Adrenal gland (tissue), 12 donors: ENCODE results near the gene ATP9B. TPM values are rescaled to one million over a fixed set of nuclear protein-coding genes. Genes with fewer than 3 reads are reported as not detected.

Source experiments
- DNase-seq, 7 donors: peaks; one replicate each; pipeline ENCODE4 v3.0.0-alpha.2; 2019 to 2020
- H3K27ac ChIP-seq, 5 donors: fragments of 200-600 bp; sonication (generic) in 4 of 5; 1 replicate in 3 of 5; 2 replicates in 2 of 5; pipeline versions ENCODE4 v1.5.1 to v1.8.0; 2016 to 2020; ENCODE audit warnings: mild to moderate bottlenecking in 1 of 5
- H3K27me3 ChIP-seq: fragments of 200-600 bp; 2 replicates; pipeline ENCODE4 v1.8.0; 2021
- H3K36me3 ChIP-seq, 2 donors: fragments of 200-600 bp; replicated peaks in 1 of 2; 1 replicate in 1 of 2; 2 replicates in 1 of 2; pipeline versions ENCODE4 v1.5.1 to v1.8.0; 2018 to 2022
- H3K4me1 ChIP-seq, 2 donors: fragments of 200-600 bp; replicated peaks in 1 of 2; 1 replicate in 1 of 2; 2 replicates in 1 of 2; pipeline versions ENCODE4 v1.5.1 to v1.8.0; 2018 to 2021
- H3K4me3 ChIP-seq, 4 donors: fragments of 200-600 bp; sonication (generic) in 3 of 4; one replicate each; pipeline ENCODE4 v1.5.1; 2016 to 2018
- H3K9me3 ChIP-seq, 3 donors: fragments of 200-600 bp; sonication (generic) in 1 of 3; replicated peaks in 1 of 3; 1 replicate in 2 of 3; 2 replicates in 1 of 3; pipeline versions ENCODE4 v1.5.1 to v1.8.0; 2016 to 2021
- POLR2A ChIP-seq, 2 donors: fragments of 450-650 bp; IDR thresholded peaks; one replicate each; pipeline ENCODE4 v1.6.1; 2017; ENCODE audit warnings: antibody characterized with exemption in 2 of 2, mild to moderate bottlenecking in 2 of 2, moderate library complexity in 1 of 2
- WGBS, 4 donors: extraction: QIAGEN DNeasy Blood & Tissue Kit in 2 of 4; methylation state at CpG; one replicate each; pipeline versions ENCODE4 v1.1.5 to v1.1.7; 2013 to 2017; 5-methylcytosine and 5-hydroxymethylcytosine counted together
- intact Hi-C, 2 donors: fragments of 100-400 bp; cut with DNase I; formaldehyde crosslinking; loops; one replicate each; pipeline versions ENCODE4 v1.14.1 to v1.15.0; 2022 to 2023
- polyA plus RNA-seq, 3 donors: library from polyadenylated mRNA; stranded (reverse); fragments of 200-250 nt in 2 of 3; fragments of 350-450 nt in 1 of 3; fragmentation: Illumina TruSeq in 1 of 3; extraction: RNeasy Lipid Tissue Mini Kit (QIAGEN cat#74804) in 1 of 3; gene quantifications; one replicate each; pipeline ENCODE4 v1.2.3, GENCODE V29; 2013 to 2014
- total RNA-seq, 9 donors: library from RNA; depleted of rRNA in 4 of 9; stranded (reverse); fragments of >200 nt in 4 of 9; fragments of 120-200 nt in 1 of 9; fragmentation: NEBNext Ultra II Directional in 1 of 9; extraction: Animal tissue kit (Norgen Biotek cat#: 25700) in 1 of 9; gene quantifications; one replicate each; pipeline versions ENCODE4 v1.1.0 to v1.2.4, GENCODE V29; 2013 to 2023
- TF ChIP-seq, protein P1 (sequence below), 6 experiments: fragments of 450-650 bp in 4 of 6; fragments of 200-600 bp in 2 of 6; sonication (generic) in 1 of 6; IDR thresholded peaks; 1 replicate in 5 of 6; 2 replicates in 1 of 6; pipeline versions ENCODE4 v1.5.1 to v1.8.0; 2016 to 2021; ENCODE audit warnings: antibody characterized with exemption in 6 of 6, mild to moderate bottlenecking in 2 of 6, moderate library complexity in 1 of 6
- donor health status: healthy with polysubstance abuse.
- donor health status: Bipolar disorder and iron deficiency.
- donor health status: DM: yes; HTN: yes; CAD: no.
- donor health status: DM: no; HTN: no; CAD: no.
- donor health status: DM: no; HTN: no; CAD: no.
- donor health status: DM: yes; HTN: yes; CAD: no.

Gene ATP9B
- total and polyA plus RNA-seq, 12 donors, result 16.3 to 36.0 (median 27.7) TPM

DNA sequence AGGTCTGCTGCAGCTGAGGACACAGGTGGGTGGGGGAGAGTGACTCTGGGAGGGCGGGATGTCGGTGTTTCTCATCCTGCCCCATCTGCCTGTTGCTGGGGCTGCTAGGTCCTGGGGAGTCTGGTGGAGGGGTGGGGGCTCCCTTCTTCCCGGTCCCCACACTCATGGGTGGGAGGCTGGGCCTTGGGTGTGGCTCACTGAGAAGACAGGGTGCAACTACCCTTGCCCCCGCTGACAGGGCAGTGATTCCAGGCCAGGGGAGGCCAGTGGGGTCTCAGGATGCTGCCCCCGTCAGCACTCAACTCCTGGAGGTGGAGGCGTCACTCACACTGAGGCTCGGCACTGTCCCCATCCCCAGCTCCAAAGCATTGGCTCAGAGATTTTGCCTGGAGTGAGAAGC, 318.8 kb downstream of the ATP9B start:
- intact Hi-C loops, result loop anchor here in 1 of 2 donors (10.0 kb wide), 1 partner anchor 57 kb away; no protein-coding TSS in a partner anchor

DNA sequence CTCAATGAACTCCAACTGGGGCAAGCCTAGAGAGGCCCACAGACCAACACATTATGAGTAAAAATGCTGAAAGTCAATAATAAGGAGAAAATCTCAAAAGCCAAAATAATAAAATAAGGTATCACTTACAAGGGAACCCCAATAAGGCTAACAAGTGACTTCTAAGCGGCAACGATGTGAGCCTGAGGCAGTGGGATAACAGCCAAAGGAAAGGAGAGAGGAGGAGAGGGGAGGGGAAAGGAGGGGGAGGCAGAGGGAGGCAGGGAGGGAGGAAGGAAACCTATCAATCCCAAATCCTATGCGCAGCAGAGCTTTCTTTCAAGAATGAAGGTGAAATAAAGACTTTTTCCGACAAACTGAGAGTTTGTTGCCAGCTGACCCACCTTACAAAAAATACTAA, 320.5 kb downstream of the ATP9B start:
- DNase-seq, result no peak
- WGBS, 4 donors, result 30 to 44% (median 39%) methylated on average over 4 of the region's 4 CpGs
- intact Hi-C loops, result loop anchor here in 1 of 2 donors (10.0 kb wide), 1 partner anchor 55 kb away; no protein-coding TSS in a partner anchor
- peaks cover 4 to 20% of the 10 kb centered on the region in 2 donors for H3K4me1 ChIP-seq
- no peak overlapping the region for H3K4me3 ChIP-seq
- H3K27me3 ChIP-seq, result peaks cover 16% of the 10 kb centered on the region
- no peaks in the 10 kb centered on the region for H3K9me3 ChIP-seq
- no peak overlapping the region for H3K27ac ChIP-seq
- TF ChIP-seq, protein P1, sequence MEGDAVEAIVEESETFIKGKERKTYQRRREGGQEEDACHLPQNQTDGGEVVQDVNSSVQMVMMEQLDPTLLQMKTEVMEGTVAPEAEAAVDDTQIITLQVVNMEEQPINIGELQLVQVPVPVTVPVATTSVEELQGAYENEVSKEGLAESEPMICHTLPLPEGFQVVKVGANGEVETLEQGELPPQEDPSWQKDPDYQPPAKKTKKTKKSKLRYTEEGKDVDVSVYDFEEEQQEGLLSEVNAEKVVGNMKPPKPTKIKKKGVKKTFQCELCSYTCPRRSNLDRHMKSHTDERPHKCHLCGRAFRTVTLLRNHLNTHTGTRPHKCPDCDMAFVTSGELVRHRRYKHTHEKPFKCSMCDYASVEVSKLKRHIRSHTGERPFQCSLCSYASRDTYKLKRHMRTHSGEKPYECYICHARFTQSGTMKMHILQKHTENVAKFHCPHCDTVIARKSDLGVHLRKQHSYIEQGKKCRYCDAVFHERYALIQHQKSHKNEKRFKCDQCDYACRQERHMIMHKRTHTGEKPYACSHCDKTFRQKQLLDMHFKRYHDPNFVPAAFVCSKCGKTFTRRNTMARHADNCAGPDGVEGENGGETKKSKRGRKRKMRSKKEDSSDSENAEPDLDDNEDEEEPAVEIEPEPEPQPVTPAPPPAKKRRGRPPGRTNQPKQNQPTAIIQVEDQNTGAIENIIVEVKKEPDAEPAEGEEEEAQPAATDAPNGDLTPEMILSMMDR (IDR thresholded peaks at IDR 0.05), result no peak
- no peak for TF ChIP-seq POLR2A (IDR thresholded peaks at IDR 0.05)
- no peaks in the 10 kb centered on the region for H3K36me3 ChIP-seq

More for the DNA sequence above, 318.8 kb downstream of the ATP9B start:
- Histone ChIP-seq H3K9me3 (no peaks in the 10 kb centered on the region), H3K27ac (no peak overlapping the region), H3K36me3 (no peaks in the 10 kb centered on the region), H3K27me3 (peaks cover 16% of the 10 kb centered on the region), H3K4me3 (no peak overlapping the region), H3K4me1 (peaks cover 0 to 3% of the 10 kb centered on the region in 2 donors)
- TF ChIP-seq, protein P1 (IDR thresholded peaks at IDR 0.05), result no peak
- TF ChIP-seq POLR2A (IDR thresholded peaks at IDR 0.05), result no peak
- WGBS, 4 donors, result 20 to 61% (median 52%) methylated on average over 1 to 7 of the region's 7 CpGs
- peak in 1 of 7 donors; percentile 19 for DNase-seq

DNA sequence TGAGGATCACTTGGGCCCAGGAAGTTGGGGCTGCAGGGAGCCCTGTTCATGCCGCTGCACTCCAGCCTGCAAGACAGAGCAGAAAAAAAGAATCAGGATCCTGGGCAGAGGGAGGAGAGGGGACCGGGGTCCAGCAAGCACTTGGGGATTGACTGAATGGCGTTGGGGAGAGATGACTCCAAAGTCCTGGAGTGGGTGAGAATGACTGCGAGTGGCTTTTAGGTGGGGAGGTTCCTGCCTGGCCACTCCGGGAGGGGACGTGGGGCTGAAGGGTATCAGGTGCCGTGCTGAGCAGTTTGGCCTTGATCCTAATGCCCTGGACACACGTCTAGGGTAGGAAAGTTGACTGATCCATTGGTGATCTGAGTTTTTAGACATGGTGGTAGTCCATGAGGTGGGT, 323.0 kb downstream of the ATP9B start:
- DNase-seq, result peak in 1 of 7 donors; percentile 8
- H3K36me3 ChIP-seq, result no peaks in the 10 kb centered on the region
- no peak overlapping the region for H3K27ac ChIP-seq
- H3K27me3 ChIP-seq, result peaks cover 16% of the 10 kb centered on the region
- H3K4me3 ChIP-seq, result no peak overlapping the region
- intact Hi-C loops, result no loop called here
- TF ChIP-seq, protein P1 (IDR thresholded peaks at IDR 0.05), result no peak
- no peak for TF ChIP-seq POLR2A (IDR thresholded peaks at IDR 0.05)
- H3K9me3 ChIP-seq, result no peaks in the 10 kb centered on the region
- 48 to 80% (median 66%) methylated on average over 8 of the region's 8 CpGs for WGBS, 4 donors
- H3K4me1 ChIP-seq, result peaks cover 4 to 29% of the 10 kb centered on the region in 2 donors

DNA sequence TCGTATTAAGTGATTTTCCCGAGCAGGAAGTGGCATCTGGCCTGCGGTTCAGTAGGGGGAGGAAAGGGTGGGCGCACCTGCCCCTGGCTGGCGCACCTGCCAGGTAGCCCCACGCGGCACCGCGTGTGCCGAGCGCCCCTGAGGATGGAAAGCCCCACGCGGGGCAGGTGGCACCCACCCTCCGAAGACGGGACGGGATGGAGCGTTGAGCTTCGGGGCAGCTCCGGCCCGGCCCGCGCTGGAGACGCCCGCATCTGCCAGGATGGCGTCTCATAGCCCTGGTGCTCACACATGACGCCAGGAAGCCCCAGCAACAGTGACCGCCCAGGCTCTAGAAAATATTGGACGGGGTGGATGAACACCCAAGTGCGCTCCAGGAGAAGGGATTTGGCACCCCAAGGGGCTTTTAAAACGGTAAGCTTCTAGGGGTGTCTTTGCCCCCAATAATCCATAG, 324.0 kb downstream of the ATP9B start:
- intact Hi-C loops, result no loop called here
- peaks cover 9% of the 10 kb centered on the region for H3K27me3 ChIP-seq

More for the DNA sequence above, 324.0 kb downstream of the ATP9B start:
- H3K4me3 ChIP-seq, result peak overlapping the region in 2 of 4 donors; percentile 30 to 62
- H3K4me1 ChIP-seq, result peaks cover 4 to 29% of the 10 kb centered on the region in 2 donors
- DNase-seq, result peak in 1 of 7 donors; percentile 14
- peak overlapping the region in 4 of 5 donors; percentile 37 to 82 (median 70) for H3K27ac ChIP-seq
- H3K9me3 ChIP-seq, result no peaks in the 10 kb centered on the region
- WGBS, 4 donors, result 0 to 11% (median 6%) methylated on average over 6 to 30 of the region's 30 CpGs
- TF ChIP-seq POLR2A (IDR thresholded peaks at IDR 0.05), result no peak
- TF ChIP-seq, protein P1 (IDR thresholded peaks at IDR 0.05), result no peak
- H3K36me3 ChIP-seq, result no peaks in the 10 kb centered on the region
